CD4-positive, alpha-beta memory T cell (primary cell): Measurements from ENCODE around the gene TMPRSS11D. TPM values are rescaled to one million over a fixed set of nuclear protein-coding genes. Genes with fewer than 3 reads are reported as not detected.

Source experiments
- CTCF ChIA-PET: fragments of 350-600 bp; sonication (Branson Sonifier 250); formaldehyde crosslinking; loops from one replicate; lab custom pipeline; 2021; ENCODE audit warnings: inconsistent platforms; ENCODE audit not compliant: partially characterized antibody; lab: Charles Lee
- POLR2A ChIA-PET: fragments of 350-600 bp; sonication (Branson Sonifier 250); formaldehyde crosslinking; loops from one replicate; lab custom pipeline; 2021; ENCODE audit not compliant: partially characterized antibody; lab: Charles Lee
- DNase-seq, 5 donors: peaks; one replicate each; pipeline versions ENCODE4 v3.0.0 to v3.0.0-alpha.2; 2020 to 2022; ENCODE audit warnings: mixed read lengths in 1 of 5
- H3K27ac ChIP-seq: one replicate; pipeline ENCODE4 v1.7.0; 2013; ENCODE audit warnings: low read depth, low read length
- H3K27me3 ChIP-seq: 2 replicates; pipeline ENCODE4 v1.7.0; 2013; ENCODE audit warnings: mild to moderate bottlenecking, low read length, moderate library complexity; ENCODE audit not compliant: insufficient read depth
- H3K36me3 ChIP-seq: 2 replicates; pipeline ENCODE4 v1.7.0; 2013; ENCODE audit warnings: mild to moderate bottlenecking, low read length, moderate library complexity; ENCODE audit not compliant: insufficient read depth
- H3K4me1 ChIP-seq: 2 replicates; pipeline ENCODE4 v1.7.0; 2013; ENCODE audit warnings: mild to moderate bottlenecking, low read length, moderate library complexity; ENCODE audit not compliant: insufficient read depth
- H3K4me3 ChIP-seq, 2 donors: one replicate each; pipeline ENCODE4 v1.7.0; 2013; ENCODE audit warnings: low read length in 2 of 2, mild to moderate bottlenecking in 1 of 2
- H3K9me3 ChIP-seq, 2 donors: one replicate each; pipeline ENCODE4 v1.7.0; 2013; ENCODE audit warnings: low read length in 2 of 2, control low read depth in 1 of 2; ENCODE audit not compliant: control insufficient read depth in 1 of 2
- H3K27ac Mint-ChIP-seq, 7 donors: one replicate each; pipeline ENCODE4 v1.8.0; 2020 to 2021; ENCODE audit warnings: mixed read lengths in 7 of 7, mild to moderate bottlenecking in 6 of 7, inconsistent platforms in 3 of 7, moderate library complexity in 3 of 7
- H3K27me3 Mint-ChIP-seq, 2 donors: one replicate each; pipeline ENCODE4 v1.8.0; 2020 to 2021; ENCODE audit warnings: mixed read lengths in 2 of 2
- H3K36me3 Mint-ChIP-seq, 2 donors: one replicate each; pipeline ENCODE4 v1.8.0; 2020 to 2021; ENCODE audit warnings: mixed read lengths in 2 of 2, inconsistent platforms in 1 of 2, mild to moderate bottlenecking in 1 of 2
- H3K4me1 Mint-ChIP-seq, 4 donors: one replicate each; pipeline ENCODE4 v1.8.0; 2020 to 2021; ENCODE audit warnings: mixed read lengths in 4 of 4, mild to moderate bottlenecking in 1 of 4
- H3K4me3 Mint-ChIP-seq, 8 donors: one replicate each; pipeline ENCODE4 v1.8.0; 2020 to 2021; ENCODE audit warnings: mixed read lengths in 8 of 8, mild to moderate bottlenecking in 7 of 8, moderate library complexity in 6 of 8, inconsistent platforms in 3 of 8
- H3K9me3 Mint-ChIP-seq, 8 donors: one replicate each; pipeline ENCODE4 v1.8.0; 2020 to 2021; ENCODE audit warnings: mixed read lengths in 8 of 8, mild to moderate bottlenecking in 5 of 8, inconsistent platforms in 3 of 8, moderate library complexity in 1 of 8
- intact Hi-C: fragments of 100-400 bp; cut with micrococcal nuclease; formaldehyde crosslinking; loops from one replicate; pipeline ENCODE4 v1.15.1; 2023
- polyA plus RNA-seq, 2 donors: library from polyadenylated mRNA; unstranded; fragments of 300-500 nt; fragmentation: Illumina TruSeq; gene quantifications; one replicate each; pipeline ENCODE4 v1.2.3, GENCODE V29; 2021
- total RNA-seq, 2 experiments: library from RNA; stranded (reverse); gene quantifications; one replicate each; pipeline ENCODE4 v1.2.3, GENCODE V29; 2021

The TMPRSS11D gene
- total and polyA plus RNA-seq, 4 experiments from 2014 or later, result not detected

DNA sequence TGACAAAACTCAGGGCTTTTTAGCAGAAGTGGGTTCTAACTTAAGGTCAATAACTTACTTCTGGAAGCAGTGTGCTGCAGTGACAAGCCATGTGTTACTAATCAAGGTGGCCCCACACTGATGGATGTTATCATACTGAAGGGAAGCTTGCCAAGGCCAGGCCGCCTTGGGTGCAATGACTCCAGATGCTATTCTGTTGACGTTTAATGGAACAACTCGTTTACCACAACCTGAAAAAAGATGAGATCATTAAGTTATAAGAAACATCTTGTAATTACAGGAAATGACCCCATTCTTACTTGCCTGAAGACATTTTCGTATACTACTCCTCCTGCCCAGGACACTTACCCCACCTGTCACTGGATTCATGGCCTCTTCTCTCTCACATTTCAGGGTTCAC is 38.9 kb upstream of the TMPRSS11D start:
- Histone ChIP-seq H3K9me3 (no peaks in the 10 kb centered on the region), H3K27ac (no peak overlapping the region), H3K4me3 (no peak overlapping the region), H3K27me3 (no peaks in the 10 kb centered on the region), H3K4me1 (no peaks in the 10 kb centered on the region), H3K36me3 (no peaks in the 10 kb centered on the region)
- no peaks in the 10 kb centered on the region for H3K36me3 Mint-ChIP-seq
- H3K27me3 Mint-ChIP-seq, result peaks cover 0 to 7% of the 10 kb centered on the region in 2 donors
- no peaks in the 10 kb centered on the region for H3K4me1 Mint-ChIP-seq
- CTCF ChIA-PET, result no interaction called here
- POLR2A ChIA-PET, result no interaction called here
- intact Hi-C loops, result no loop called here
- no peak overlapping the region for H3K27ac Mint-ChIP-seq
- no peak overlapping the region for H3K4me3 Mint-ChIP-seq
- no peak for DNase-seq
- peaks cover 0 to 7% (median under 1%) of the 10 kb centered on the region in 8 donors for H3K9me3 Mint-ChIP-seq

DNA sequence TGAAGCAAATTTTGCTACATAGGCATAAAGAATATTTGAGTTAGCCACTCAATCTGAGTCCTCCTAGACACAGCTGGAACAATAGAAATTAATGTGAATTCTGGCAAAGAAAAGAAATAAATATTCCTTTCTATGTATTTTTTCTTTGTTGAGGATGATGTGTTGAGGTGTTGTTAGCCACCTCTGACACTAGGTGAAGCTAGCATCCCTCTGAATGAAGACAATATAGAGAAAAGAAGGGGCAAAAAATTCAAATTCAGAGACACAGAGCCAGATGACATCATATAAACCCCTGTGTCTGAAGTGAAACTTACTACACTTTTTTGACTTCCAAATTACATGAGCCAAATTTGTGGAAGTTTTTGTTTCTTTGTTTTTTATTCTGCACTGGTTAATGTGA is 34.6 kb upstream of the TMPRSS11D start:
- no peaks in the 10 kb centered on the region for H3K4me1 ChIP-seq
- H3K27ac Mint-ChIP-seq, result no peak overlapping the region
- H3K36me3 Mint-ChIP-seq, result no peaks in the 10 kb centered on the region
- no peak overlapping the region for H3K27ac ChIP-seq
- peaks cover 0 to 6% of the 10 kb centered on the region in 2 donors for H3K27me3 Mint-ChIP-seq
- H3K36me3 ChIP-seq, result no peaks in the 10 kb centered on the region
- H3K4me1 Mint-ChIP-seq, result no peaks in the 10 kb centered on the region
- no peaks in the 10 kb centered on the region for H3K9me3 ChIP-seq
- intact Hi-C loops, result no loop called here
- peaks cover 0 to 3% (median 0%) of the 10 kb centered on the region in 8 donors for H3K9me3 Mint-ChIP-seq
- H3K27me3 ChIP-seq, result no peaks in the 10 kb centered on the region
- H3K4me3 Mint-ChIP-seq, result no peak overlapping the region
- DNase-seq, result no peak
- ChIA-PET POLR2A (no interaction called here), CTCF (no interaction called here)
- H3K4me3 ChIP-seq, result no peak overlapping the region

DNA sequence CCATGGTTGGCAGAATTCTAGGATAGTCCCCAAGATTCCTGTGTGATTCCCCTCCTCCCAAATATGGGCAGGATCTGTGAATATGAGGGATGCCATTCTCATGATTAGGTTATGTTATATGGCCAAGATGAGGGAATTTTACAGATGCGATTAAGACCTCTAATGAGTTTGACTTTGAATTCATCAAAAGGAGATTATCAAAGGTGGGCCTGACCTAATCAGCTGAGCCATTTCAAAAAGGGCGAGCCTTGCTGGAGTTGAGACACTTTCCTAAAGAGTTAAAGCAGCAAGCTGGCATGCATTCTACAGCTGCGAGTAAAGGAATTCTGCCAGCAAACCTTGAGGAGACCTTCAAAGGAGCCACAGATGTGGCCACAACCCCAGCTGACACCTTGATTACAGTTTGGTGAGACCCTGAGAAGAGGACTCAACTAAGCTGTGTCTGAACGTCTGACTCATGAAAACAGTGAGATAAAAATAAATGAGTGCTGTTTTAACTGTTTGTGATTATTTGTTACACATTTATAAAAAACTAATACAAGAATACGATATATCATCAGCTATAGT is 31.7 kb upstream of the TMPRSS11D start:
- intact Hi-C loops, result no loop called here
- Histone ChIP-seq H3K36me3 (no peaks in the 10 kb centered on the region), H3K27ac (no peak overlapping the region), H3K27me3 (no peaks in the 10 kb centered on the region), H3K4me1 (no peaks in the 10 kb centered on the region), H3K4me3 (no peak overlapping the region), H3K9me3 (no peaks in the 10 kb centered on the region)
- DNase-seq, result no peak
- CTCF ChIA-PET, result interaction anchor here (1.8 kb wide), 1 partner anchor 12 kb away, joined by 5 read pairs; no protein-coding TSS in a partner anchor
- H3K36me3 Mint-ChIP-seq, result no peaks in the 10 kb centered on the region
- no peaks in the 10 kb centered on the region for H3K9me3 Mint-ChIP-seq
- no peak overlapping the region for H3K27ac Mint-ChIP-seq
- no peaks in the 10 kb centered on the region for H3K4me1 Mint-ChIP-seq
- H3K4me3 Mint-ChIP-seq, result no peak overlapping the region
- POLR2A ChIA-PET, result no interaction called here
- peaks cover 9 to 12% of the 10 kb centered on the region in 2 donors for H3K27me3 Mint-ChIP-seq

DNA sequence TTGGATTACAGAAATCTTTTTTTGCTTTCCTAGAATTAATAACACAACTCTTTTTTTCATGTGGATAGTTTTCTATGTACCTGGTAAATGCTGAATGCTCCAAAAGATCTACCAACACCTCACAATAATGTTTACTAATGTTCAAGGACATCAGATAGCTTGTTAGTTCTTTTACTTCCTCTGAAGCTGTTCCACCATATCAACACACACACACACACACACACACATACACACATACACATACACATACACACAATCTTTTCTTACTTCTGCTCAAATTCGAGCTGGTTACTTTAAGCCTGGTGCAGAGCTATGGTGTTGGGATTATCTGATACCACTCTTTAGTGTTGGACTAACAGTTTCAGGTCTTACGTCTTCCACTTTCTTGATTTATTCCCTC is 28.3 kb upstream of the TMPRSS11D start:
- H3K4me3 Mint-ChIP-seq, result no peak overlapping the region
- Histone ChIP-seq H3K27me3 (no peaks in the 10 kb centered on the region), H3K27ac (no peak overlapping the region), H3K4me1 (no peaks in the 10 kb centered on the region), H3K9me3 (no peaks in the 10 kb centered on the region), H3K36me3 (no peaks in the 10 kb centered on the region), H3K4me3 (no peak overlapping the region)
- intact Hi-C loops, result no loop called here
- H3K4me1 Mint-ChIP-seq, result no peaks in the 10 kb centered on the region
- H3K27me3 Mint-ChIP-seq, result peaks cover 5 to 12% of the 10 kb centered on the region in 2 donors
- POLR2A ChIA-PET, result no interaction called here
- CTCF ChIA-PET, result interaction anchor here (0.8 to 4.0 kb wide), 2 partner anchors 362 to 366 kb away, joined by 3 to 19 read pairs; no protein-coding TSS in a partner anchor
- no peak for DNase-seq
- H3K27ac Mint-ChIP-seq, result no peak overlapping the region
- no peaks in the 10 kb centered on the region for H3K9me3 Mint-ChIP-seq
- H3K36me3 Mint-ChIP-seq, result no peaks in the 10 kb centered on the region

DNA sequence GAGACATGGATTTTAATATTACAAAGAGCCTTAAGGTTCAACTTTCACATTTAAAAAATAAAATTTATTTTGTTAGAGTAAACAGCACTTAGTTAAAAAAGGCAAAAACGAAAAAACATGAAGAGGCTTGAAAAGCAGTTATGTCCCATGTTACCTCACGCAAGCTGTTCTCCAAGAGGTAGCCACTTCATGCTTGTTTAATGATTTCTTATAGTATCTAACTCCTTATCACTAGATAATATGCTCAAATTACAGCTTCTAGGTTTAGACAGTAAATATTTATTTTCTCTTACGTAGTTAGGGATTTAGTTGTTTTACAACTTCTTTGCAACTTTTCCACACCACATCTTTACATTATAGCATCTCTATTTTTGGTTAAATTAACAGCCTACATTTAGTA is 27.8 kb upstream of the TMPRSS11D start:
- Histone ChIP-seq H3K4me3 (no peak overlapping the region), H3K27ac (no peak overlapping the region), H3K9me3 (no peaks in the 10 kb centered on the region), H3K36me3 (no peaks in the 10 kb centered on the region), H3K27me3 (no peaks in the 10 kb centered on the region), H3K4me1 (no peaks in the 10 kb centered on the region)
- H3K36me3 Mint-ChIP-seq, result no peaks in the 10 kb centered on the region
- ChIA-PET CTCF (interaction anchor here (4.0 kb wide), 1 partner anchor 362 kb away, joined by 19 read pairs; no protein-coding TSS in a partner anchor), POLR2A (no interaction called here)
- no peak overlapping the region for H3K4me3 Mint-ChIP-seq
- intact Hi-C loops, result no loop called here
- H3K27ac Mint-ChIP-seq, result no peak overlapping the region
- no peaks in the 10 kb centered on the region for H3K9me3 Mint-ChIP-seq
- no peak for DNase-seq
- no peaks in the 10 kb centered on the region for H3K4me1 Mint-ChIP-seq
- H3K27me3 Mint-ChIP-seq, result peaks cover 5 to 12% of the 10 kb centered on the region in 2 donors

DNA sequence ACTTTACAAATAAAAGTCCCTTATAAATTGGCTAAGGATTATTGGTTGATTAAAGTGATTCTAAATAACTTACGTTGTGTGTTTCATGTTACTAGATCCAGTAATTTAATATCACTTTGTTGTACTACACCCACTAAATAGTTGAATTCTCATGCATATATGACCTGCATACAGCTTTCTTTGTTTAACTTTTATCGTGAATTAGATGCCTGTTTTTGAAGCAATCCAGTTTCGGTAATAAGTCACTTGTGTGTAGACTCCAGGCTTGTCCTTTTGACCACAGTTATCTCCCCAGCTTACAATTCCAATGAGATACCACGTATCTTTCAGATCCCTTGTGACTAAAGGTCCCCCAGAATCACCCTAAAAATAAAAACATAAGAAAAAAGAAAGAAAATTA is 27.3 kb upstream of the TMPRSS11D start:
- Mint-ChIP-seq H3K27me3 (peaks cover 5 to 13% of the 10 kb centered on the region in 2 donors), H3K27ac (no peak overlapping the region), H3K9me3 (peaks cover 0 to 2% (median 0%) of the 10 kb centered on the region in 8 donors), H3K36me3 (no peaks in the 10 kb centered on the region), H3K4me3 (no peak overlapping the region), H3K4me1 (no peaks in the 10 kb centered on the region)
- DNase-seq, result no peak
- H3K9me3 ChIP-seq, result no peaks in the 10 kb centered on the region
- H3K27ac ChIP-seq, result no peak overlapping the region
- no peaks in the 10 kb centered on the region for H3K36me3 ChIP-seq
- CTCF ChIA-PET, result interaction anchor here (1.0 to 4.0 kb wide), 3 partner anchors 10 to 361 kb away, joined by 3 to 19 read pairs (median 4); partner anchors contain the start of gene UBA6
- no peaks in the 10 kb centered on the region for H3K27me3 ChIP-seq
- intact Hi-C loops, result no loop called here
- no peaks in the 10 kb centered on the region for H3K4me1 ChIP-seq
- no peak overlapping the region for H3K4me3 ChIP-seq
- POLR2A ChIA-PET, result no interaction called here

DNA sequence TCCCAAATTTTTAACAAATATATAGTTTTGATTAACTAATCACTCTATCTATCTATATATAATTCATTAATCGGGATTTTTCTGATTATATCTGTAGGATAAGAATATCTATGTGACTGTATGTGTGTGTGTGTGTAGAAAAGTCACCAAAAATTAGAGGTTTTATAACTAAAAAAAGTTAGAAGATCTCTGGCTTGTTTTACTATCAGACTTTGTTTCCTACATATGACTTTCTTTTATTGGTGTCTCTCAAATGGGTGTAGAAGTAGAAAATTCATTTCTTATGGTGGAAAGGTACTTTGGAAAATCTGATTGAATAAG is 26.7 kb upstream of the TMPRSS11D start:
- no peak overlapping the region for H3K4me3 Mint-ChIP-seq
- peaks cover 0 to 7% (median 0%) of the 10 kb centered on the region in 8 donors for H3K9me3 Mint-ChIP-seq
- intact Hi-C loops, result loop anchor here (1.0 kb wide), 1 partner anchor 361 kb away; no protein-coding TSS in a partner anchor
- peaks cover 7 to 14% of the 10 kb centered on the region in 2 donors for H3K27me3 Mint-ChIP-seq
- H3K27ac Mint-ChIP-seq, result no peak overlapping the region
- no peaks in the 10 kb centered on the region for H3K9me3 ChIP-seq
- ChIA-PET CTCF (interaction anchor here (1.0 to 4.0 kb wide), 4 partner anchors 10 to 361 kb away, joined by 3 to 19 read pairs (median 4); partner anchors contain the start of gene UBA6), POLR2A (no interaction called here)
- no peaks in the 10 kb centered on the region for H3K4me1 ChIP-seq
- no peaks in the 10 kb centered on the region for H3K4me1 Mint-ChIP-seq
- no peak overlapping the region for H3K4me3 ChIP-seq
- no peak for DNase-seq
- H3K27ac ChIP-seq, result no peak overlapping the region
- H3K36me3 ChIP-seq, result no peaks in the 10 kb centered on the region
- H3K27me3 ChIP-seq, result no peaks in the 10 kb centered on the region
- no peaks in the 10 kb centered on the region for H3K36me3 Mint-ChIP-seq
